ENCODE measurements around the gene BMERB1. TPM values are rescaled to one million over a fixed set of nuclear protein-coding genes. Genes with fewer than 3 reads are reported as not detected.

Gene BMERB1
- total and polyA plus RNA-seq, 4 donors, result 5.6 to 33.3 (median 9.0) TPM

DNA sequence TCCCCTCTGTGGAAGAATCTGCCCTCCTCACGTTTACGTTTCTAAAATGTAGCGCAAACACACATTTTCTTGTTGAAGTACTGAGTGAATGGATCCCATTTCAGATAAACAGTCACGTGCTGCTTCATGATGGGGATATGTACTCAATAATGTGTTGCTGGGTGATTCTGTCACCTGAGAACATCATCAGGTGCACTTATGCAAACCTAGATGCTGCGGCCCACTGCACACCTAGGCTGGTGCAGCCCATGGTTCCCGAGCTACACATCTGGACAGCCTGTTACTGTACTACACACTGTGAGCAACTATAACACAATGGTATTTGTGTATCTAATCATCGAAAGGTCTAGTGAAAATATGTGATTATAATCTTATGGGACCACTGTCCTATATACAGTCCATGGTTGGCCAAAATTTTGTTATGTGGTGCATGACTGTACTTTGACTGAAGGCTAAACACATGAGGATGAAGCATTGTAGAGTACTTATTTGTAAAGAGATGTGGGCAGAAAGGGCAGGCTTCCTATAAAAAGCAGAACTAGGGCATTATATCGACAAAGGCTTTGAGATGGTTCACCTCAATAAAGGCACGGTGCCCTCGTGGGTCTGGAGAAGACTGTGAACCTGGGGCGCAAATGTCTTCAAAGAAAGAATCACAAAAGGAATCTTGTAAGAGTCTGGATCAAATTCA, 182.2 kb downstream of the BMERB1 start (continued):
- TF ChIP-seq GABPA (IDR thresholded peaks at IDR 0.05 in 1 of 2, conservative IDR thresholded peaks at IDR 0.05 in 1 of 2) (no peak), FOXA2 (IDR thresholded peaks at IDR 0.05) (no peak)

GRCh38 chr16:15617901-15618300, 183.5 kb downstream of the BMERB1 start:
- Histone ChIP-seq H3K4me1 (ENCODE audit: control insufficient read depth in 4 of 4, insufficient read depth in 4 of 4, low read length in 3 of 4) (no peaks in the 10 kb centered on the region), H3K9ac (ENCODE audit: low read depth in 1 of 2, low read length in 2 of 2) (no peak overlapping the region), H3K4me3 (ENCODE audit: low read depth in 1 of 3, low read length in 3 of 3) (no peak overlapping the region), H3K27me3 (ENCODE audit: control insufficient read depth in 4 of 4, insufficient read depth in 4 of 4, low read length in 3 of 4) (no peaks in the 10 kb centered on the region), H3K27ac (ENCODE audit: low read depth in 1 of 2, low read length in 2 of 2) (no peak overlapping the region), H3K9me3 (ENCODE audit: control insufficient read depth in 4 of 4, low read length in 3 of 4) (no peaks in the 10 kb centered on the region), H3K36me3 (ENCODE audit: control insufficient read depth in 4 of 4, insufficient read depth in 3 of 4, low read depth in 1 of 4, low read length in 3 of 4) (peaks cover 19 to 81% (median 58%) of the 10 kb centered on the region in 4 donors)
- no peak for DNase-seq (ENCODE audit: low spot score)
- WGBS, result 97% methylated on average over 4 of the region's 4 CpGs
- no peak for TF ChIP-seq GABPA (IDR thresholded peaks at IDR 0.05 in 1 of 2, conservative IDR thresholded peaks at IDR 0.05 in 1 of 2)
- no peak for TF ChIP-seq ATF3 (IDR thresholded peaks at IDR 0.05)
- TF ChIP-seq JUND (IDR thresholded peaks at IDR 0.05), result no peak
- no peak for TF ChIP-seq NR2F2 (IDR thresholded peaks at IDR 0.05)
- no peak for TF ChIP-seq HNF4A (conservative IDR thresholded peaks at IDR 0.05)

GRCh38 chr16:15618392-15618791, 184.0 kb downstream of the BMERB1 start:
- Histone ChIP-seq H3K9ac (ENCODE audit: low read depth in 1 of 2, low read length in 2 of 2) (no peak overlapping the region), H3K27ac (ENCODE audit: low read depth in 1 of 2, low read length in 2 of 2) (no peak overlapping the region), H3K27me3 (ENCODE audit: control insufficient read depth in 4 of 4, insufficient read depth in 4 of 4, low read length in 3 of 4) (no peaks in the 10 kb centered on the region), H3K4me3 (ENCODE audit: low read depth in 1 of 3, low read length in 3 of 3) (no peak overlapping the region), H3K36me3 (ENCODE audit: control insufficient read depth in 4 of 4, insufficient read depth in 3 of 4, low read depth in 1 of 4, low read length in 3 of 4) (peaks cover 19 to 79% (median 57%) of the 10 kb centered on the region in 4 donors), H3K9me3 (ENCODE audit: control insufficient read depth in 4 of 4, low read length in 3 of 4) (no peaks in the 10 kb centered on the region), H3K4me1 (ENCODE audit: control insufficient read depth in 4 of 4, insufficient read depth in 4 of 4, low read length in 3 of 4) (no peaks in the 10 kb centered on the region)
- TF ChIP-seq HNF4A (conservative IDR thresholded peaks at IDR 0.05) (no peak), GABPA (IDR thresholded peaks at IDR 0.05 in 1 of 2, conservative IDR thresholded peaks at IDR 0.05 in 1 of 2) (no peak), RXRA (IDR thresholded peaks at IDR 0.05) (no peak)
- 96% methylated on average over 4 of the region's 4 CpGs for WGBS
- no peak for DNase-seq (ENCODE audit: low spot score)

DNA sequence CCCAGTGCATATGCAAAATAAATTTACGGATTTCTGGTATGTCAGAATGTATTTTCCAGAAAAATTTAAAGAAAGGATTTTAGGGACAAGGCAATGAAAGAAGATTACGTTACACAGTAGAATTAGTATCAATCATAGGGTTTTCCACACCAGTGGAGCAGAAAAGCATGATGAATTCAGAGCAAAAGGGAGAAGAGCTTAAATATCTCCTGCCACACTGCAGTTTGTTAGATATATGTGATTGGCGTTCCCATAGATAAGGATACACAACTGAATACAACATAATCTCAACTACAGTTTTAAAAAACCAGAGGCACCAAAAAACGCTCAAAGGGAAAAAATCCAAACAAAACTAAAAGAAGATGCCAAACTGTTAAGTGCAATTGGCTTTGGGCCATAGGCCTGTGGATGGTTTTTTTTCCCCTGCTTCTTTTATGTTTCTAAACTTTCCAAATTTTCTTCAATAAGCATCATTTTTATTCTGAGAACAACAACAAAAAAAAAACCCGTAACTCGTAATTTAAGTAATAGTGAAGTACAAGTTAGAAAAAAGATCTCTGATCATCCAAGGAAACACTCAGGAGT, 186.3 kb downstream of the BMERB1 start:
- H3K9me3 ChIP-seq (ENCODE audit: control insufficient read depth in 4 of 4, low read length in 3 of 4), result no peaks in the 10 kb centered on the region
- no peak for DNase-seq (ENCODE audit: low spot score)
- H3K4me1 ChIP-seq (ENCODE audit: control insufficient read depth in 4 of 4, insufficient read depth in 4 of 4, low read length in 3 of 4), result no peaks in the 10 kb centered on the region
- no peaks in the 10 kb centered on the region for H3K27me3 ChIP-seq (ENCODE audit: control insufficient read depth in 4 of 4, insufficient read depth in 4 of 4, low read length in 3 of 4)
- H3K36me3 ChIP-seq (ENCODE audit: control insufficient read depth in 4 of 4, insufficient read depth in 3 of 4, low read depth in 1 of 4, low read length in 3 of 4), result peaks cover 20 to 88% (median 69%) of the 10 kb centered on the region in 4 donors
- H3K4me3 ChIP-seq (ENCODE audit: low read depth in 1 of 3, low read length in 3 of 3), result no peak overlapping the region
- WGBS, result 83% methylated on average over 6 of the region's 6 CpGs
- TF ChIP-seq RXRA (IDR thresholded peaks at IDR 0.05), result no peak
- no peak for TF ChIP-seq ATF3 (IDR thresholded peaks at IDR 0.05)
- no peak for TF ChIP-seq NR2F2 (IDR thresholded peaks at IDR 0.05)
- no peak for TF ChIP-seq HNF4G (IDR thresholded peaks at IDR 0.05)
- H3K9ac ChIP-seq (ENCODE audit: low read depth in 1 of 2, low read length in 2 of 2), result no peak overlapping the region
- H3K27ac ChIP-seq (ENCODE audit: low read depth in 1 of 2, low read length in 2 of 2), result no peak overlapping the region

GRCh38 chr16:15621456-15621855, 187.1 kb downstream of the BMERB1 start:
- H3K27me3 ChIP-seq (ENCODE audit: control insufficient read depth in 4 of 4, insufficient read depth in 4 of 4, low read length in 3 of 4), result no peaks in the 10 kb centered on the region
- H3K9me3 ChIP-seq (ENCODE audit: control insufficient read depth in 4 of 4, low read length in 3 of 4), result no peaks in the 10 kb centered on the region
- 86% methylated on average over 4 of the region's 4 CpGs for WGBS
- H3K27ac ChIP-seq (ENCODE audit: low read depth in 1 of 2, low read length in 2 of 2), result no peak overlapping the region
- no peak overlapping the region for H3K4me3 ChIP-seq (ENCODE audit: low read depth in 1 of 3, low read length in 3 of 3)
- no peak for DNase-seq (ENCODE audit: low spot score)
- no peaks in the 10 kb centered on the region for H3K4me1 ChIP-seq (ENCODE audit: control insufficient read depth in 4 of 4, insufficient read depth in 4 of 4, low read length in 3 of 4)
- H3K36me3 ChIP-seq (ENCODE audit: control insufficient read depth in 4 of 4, insufficient read depth in 3 of 4, low read depth in 1 of 4, low read length in 3 of 4), result peaks cover 14 to 80% (median 65%) of the 10 kb centered on the region in 4 donors
- H3K9ac ChIP-seq (ENCODE audit: low read depth in 1 of 2, low read length in 2 of 2), result no peak overlapping the region
- TF ChIP-seq NR2F2 (IDR thresholded peaks at IDR 0.05) (no peak), RXRA (IDR thresholded peaks at IDR 0.05) (no peak), SP1 (IDR thresholded peaks at IDR 0.05) (no peak), EGR1 (IDR thresholded peaks at IDR 0.05; ENCODE audit: low read depth in 2 of 2) (no peak), MAX (IDR thresholded peaks at IDR 0.05) (no peak), ATF3 (IDR thresholded peaks at IDR 0.05) (no peak), ZBTB33 (IDR thresholded peaks at IDR 0.05) (no peak), YY1 (IDR thresholded peaks at IDR 0.05) (no peak)
